HG03045 (cell line): ENCODE results near the gene MRPL51.

Experiments
- ATAC-seq: cut with Tn5 transposase; IDR thresholded peaks from one replicate; pipeline ENCODE4 v1.9.1; 2021; ENCODE audit warnings: mild to moderate bottlenecking, moderate library complexity; ENCODE audit not compliant: unreplicated experiment

Gene MRPL51

DNA sequence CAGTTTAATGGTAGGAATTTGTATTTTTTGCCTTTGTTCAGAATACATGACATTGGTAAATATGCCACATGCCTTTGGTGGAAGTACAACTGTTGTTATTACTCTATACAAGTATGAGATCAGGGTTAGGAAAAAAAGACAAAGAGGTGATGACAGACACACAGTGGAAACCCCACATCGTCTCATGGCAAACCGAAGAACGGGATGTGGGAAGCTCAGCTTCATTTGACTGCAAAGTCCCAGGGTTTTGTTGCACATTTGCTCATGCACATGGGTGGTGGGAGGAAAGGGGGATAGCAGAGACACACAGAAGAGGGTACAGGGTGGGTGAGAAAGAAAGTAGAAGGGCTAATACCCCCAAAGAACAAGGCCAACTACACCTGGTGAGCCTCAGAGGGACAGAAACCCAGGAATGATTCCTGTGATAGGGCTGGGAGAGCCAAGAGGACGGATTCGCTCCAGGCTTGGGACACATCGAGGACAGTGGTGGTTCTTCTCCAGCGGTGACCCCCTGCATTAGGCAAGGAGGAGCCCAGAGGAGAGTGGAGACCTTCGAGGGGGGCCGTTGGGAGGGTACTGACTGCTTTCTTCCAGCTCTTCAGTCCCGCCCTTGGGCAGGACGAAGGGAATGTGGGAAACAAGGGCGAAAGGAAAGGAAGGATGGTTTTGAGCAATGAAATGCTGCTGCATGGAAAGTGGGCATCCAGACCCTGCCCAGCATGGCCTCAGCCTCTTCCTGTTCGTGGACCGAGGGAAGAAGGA is 30.6 kb downstream of the MRPL51 start:
- no peak for ATAC-seq

DNA sequence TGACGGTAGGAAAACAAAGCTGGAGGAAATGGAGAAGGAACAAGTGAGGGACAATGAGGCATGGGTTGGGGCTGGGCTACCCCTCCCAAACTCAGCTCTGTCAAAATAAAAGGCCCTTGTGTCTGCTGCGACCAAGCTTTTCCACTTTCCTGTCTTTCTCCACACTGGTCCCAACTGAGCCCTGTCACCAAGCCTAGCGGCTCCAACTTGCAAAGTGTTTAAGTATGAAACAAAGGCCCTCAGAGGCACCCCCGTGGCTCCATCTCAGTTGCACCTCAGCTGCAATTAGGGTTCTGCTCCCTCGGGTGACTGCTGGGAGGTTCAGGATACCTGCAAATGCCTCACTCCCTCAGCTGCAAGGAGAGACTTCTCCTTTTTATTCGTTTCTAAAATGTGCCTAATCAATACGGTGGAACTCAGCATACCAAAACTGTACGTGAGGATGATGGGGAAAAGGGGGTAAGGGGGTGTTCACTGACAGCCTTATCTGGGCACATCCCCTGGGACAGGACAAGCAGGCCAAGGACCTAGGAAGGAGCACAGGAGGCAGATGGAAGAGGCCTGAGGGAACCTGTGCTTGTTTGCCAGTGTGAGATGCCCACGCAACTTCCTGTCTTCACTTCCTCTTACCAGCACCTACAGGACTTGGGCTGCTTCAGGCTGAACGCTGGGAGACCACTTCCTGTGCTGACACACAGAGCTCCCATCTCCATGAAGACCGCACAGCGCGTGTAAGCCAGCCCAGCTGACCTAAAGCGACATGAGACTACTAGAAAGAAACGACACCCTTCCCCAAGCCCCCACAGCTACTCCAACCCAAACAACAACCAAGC is 31.4 kb downstream of the MRPL51 start:
- peak; percentile 66 for ATAC-seq

DNA sequence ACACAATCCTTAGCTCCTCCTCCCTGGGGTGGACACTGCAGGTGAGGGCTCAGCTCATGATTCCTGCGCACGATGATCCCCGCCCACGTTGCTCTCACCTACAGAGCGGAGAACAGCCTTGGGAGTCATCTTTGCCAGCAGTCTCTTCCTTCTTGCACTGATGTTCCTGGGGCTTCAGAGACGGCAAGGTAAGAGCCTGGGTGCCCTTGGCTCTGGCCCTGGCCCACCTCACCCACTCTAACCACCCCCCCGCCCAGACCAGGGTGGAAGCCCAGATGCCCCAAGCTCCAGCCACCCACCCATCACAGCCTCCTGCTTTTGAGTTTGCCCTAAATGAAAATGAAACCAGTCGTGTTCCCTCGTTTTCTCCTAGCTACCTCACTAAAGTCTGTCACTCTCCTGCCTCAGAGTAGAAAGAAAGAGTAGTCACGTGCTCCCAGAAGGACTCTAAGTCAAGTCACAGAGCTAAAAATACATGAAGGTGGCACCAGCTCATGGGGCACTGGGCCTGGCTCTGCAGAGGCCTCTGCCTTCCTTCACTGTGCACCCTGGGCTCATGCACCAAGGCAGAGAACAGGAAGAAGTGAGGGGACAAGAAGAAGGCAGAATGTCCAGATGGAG is 32.2 kb downstream of the MRPL51 start:
- ATAC-seq, result no peak

DNA sequence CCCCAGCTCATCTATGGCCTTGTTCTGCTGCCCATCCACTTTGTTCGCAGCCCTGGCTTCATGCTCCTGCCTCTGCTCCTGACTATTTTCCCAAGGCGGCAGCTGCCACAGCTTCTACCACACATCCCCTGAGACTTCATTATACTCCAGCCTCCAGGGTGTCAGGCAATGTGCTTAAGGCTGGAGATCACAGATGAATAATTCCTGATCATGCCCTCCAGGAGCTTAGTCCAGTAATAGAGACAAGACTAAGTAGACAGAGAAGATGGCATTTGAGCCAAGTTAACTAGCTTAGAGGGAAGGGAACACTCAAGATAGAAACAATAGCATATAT is 34.1 kb downstream of the MRPL51 start:
- no peak for ATAC-seq

DNA sequence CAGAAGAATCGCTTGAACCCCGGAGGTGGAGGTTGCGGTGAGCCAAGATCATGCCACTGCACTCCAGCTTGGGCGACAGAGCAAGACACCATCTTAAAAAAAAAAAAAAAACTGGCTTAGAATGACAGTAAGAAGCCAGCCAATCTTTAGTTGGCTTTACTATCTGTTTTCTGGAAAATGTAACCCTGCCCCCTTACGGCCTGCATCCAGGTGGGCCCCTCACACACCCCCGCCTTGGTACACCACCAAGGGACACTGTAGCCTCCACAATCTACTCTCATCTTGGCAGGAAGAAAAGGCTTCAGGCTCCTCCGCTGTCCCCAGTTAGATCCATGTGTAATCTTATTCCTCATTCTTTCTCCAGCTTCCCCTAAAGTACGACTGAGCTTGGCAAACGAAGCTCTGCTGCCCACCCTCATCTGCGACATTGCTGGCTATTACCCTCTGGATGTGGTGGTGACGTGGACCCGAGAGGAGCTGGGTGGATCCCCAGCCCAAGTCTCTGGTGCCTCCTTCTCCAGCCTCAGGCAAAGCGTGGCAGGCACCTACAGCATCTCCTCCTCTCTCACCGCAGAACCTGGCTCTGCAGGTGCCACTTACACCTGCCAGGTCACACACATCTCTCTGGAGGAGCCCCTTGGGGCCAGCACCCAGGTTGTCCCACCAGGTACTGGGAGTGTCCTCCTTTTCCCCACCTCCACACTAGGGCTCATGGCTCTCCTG is 34.6 kb downstream of the MRPL51 start:
- no peak for ATAC-seq

DNA sequence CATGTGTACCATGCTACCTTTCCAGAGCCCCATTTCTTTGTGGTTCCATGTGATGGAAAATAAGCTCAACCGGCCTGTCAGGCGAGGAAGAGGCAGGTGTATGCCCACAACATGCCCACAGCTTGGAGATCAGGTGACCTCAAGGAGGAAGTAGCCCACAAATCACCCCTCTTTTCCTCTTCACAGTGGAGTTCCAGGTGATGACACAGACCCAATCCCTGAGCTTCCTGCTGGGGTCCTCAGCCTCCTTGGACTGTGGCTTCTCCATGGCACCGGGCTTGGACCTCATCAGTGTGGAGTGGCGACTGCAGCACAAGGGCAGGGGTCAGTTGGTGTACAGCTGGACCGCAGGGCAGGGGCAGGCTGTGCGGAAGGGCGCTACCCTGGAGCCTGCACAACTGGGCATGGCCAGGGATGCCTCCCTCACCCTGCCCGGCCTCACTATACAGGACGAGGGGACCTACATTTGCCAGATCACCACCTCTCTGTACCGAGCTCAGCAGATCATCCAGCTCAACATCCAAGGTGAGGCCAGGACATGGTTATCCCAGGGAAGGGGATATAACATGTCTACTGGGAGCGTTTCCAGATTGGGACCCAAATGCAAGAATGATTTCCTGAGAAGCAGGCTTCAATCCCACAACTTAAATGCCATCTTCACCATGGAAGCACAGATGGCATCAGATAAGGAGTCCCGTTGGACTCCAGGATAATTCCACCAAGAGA is 35.7 kb downstream of the MRPL51 start:
- ATAC-seq, result no peak

DNA sequence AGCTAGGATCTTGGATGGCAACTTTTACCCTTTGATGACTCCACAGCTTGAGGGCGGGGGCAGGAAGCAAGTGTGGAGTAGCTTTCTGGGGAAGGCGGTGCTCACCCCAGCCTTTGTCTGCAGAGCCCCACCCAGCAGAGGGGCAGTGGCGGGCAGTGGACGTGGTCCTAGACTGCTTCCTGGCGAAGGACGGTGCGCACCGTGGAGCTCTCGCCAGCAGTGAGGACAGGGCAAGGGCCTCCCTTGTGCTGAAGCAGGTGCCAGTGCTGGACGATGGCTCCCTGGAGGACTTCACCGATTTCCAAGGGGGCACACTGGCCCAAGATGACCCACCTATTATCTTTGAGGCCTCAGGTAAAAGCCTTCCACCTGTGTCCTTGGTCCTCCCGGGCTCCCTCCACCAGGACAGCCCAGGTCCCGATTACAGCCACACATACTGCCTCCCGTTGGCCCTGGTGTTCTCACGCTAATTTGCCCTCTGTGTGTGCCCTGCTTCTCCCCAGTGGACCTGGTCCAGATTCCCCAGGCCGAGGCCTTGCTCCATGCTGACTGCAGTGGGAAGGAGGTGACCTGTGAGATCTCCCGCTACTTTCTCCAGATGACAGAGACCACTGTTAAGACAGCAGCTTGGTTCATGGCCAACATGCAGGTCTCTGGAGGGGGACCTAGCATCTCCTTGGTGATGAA is 40.0 kb downstream of the MRPL51 start:
- no peak for ATAC-seq

DNA sequence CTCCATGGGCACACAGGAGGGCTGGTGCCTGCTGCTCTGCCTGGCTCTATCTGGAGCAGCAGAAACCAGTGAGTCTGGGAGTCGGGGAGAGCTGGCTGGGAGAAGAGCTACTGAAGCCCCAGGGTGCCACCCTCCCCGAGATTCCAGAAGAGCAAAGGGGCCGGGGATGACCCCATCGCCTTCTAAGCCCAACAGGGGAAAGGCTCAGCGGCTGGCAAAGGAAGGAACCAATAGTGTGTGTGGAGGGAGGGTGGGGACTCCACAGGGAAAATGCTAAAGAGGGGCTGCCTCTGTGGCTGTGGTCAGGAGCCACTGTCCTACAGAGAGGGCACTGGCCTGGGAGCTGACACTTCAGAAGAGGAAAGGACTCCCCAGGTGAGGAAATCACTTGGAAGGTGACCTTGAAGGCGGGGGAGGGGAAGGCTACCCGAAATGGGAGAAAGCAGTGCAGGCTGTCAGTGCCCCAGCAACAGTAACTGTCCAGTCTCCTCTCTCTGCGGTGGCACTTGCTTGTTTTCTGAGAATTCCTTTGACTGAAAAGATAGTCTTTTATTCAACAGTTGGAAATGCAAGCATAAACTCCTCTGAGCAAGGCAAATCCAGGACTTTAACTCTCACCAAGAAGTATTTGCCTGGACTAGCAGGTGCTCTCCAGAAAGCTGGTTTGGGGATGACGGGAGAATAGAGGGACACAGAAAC is 40.7 kb downstream of the MRPL51 start:
- no peak for ATAC-seq

DNA sequence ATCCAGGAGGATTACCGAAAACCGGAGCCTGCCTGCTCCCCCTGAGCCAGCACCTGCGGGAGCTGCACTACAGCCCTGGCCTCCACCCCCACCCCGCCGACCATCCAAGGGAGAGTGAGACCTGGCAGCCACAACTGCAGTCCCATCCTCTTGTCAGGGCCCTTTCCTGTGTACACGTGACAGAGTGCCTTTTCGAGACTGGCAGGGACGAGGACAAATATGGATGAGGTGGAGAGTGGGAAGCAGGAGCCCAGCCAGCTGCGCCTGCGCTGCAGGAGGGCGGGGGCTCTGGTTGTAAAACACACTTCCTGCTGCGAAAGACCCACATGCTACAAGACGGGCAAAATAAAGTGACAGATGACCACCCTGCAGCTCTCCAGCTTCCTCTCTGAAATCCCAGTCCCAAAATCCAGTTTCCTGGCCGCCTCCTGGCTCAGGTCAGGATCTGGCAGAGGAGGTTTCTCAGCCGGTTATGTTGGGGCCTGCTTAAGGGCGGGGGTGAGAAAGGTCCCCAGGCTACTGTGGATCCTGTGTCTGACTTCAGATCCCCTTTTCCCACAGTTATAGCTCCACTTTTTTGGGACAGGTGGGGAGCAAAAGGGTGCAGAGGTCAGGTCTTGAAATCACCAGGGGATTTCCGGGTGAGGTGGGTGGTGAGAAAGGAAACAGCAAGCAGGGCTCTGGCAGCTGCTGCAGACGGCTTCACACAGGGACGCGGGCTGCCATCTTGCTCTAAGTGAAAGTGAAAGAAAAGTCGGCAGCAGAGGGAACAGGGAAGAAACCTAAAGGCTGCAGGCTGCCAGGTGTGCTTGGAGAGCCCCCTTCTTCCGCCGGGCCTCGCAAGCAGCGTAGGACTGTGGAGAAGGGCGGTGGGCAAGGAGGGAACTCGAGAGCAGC is 41.5 kb downstream of the MRPL51 start, which contains the start of gene TAPBPL:
Gene TAPBPL, plus strand, starts transcription at position 695 of the 897 bp plus-strand sequence. CDS start 207 bp downstream, outside the sequence.
- peak; percentile 63 for ATAC-seq

DNA sequence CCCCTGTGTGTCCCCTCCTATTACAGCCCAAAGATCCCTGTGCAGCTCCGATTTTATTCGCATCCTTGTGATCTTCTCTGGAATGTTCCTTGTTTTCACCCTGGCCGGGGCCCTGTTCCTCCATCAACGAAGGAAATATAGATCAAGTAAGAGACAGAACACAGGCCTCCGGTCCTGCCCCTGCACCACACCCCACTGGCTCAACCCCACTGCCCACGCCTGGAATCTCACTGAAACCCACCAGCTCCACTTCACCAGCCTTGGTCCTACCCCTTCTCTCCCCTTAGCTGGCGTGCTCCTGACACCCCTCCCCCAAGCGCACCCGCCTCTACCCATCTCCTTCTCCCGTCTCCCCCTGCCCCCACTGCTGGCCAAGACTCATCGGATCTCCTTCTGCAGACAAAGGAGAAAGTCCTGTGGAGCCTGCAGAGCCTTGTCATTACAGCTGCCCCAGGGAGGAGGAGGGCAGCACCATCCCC is 42.2 kb downstream of the MRPL51 start:
- no peak for ATAC-seq

DNA sequence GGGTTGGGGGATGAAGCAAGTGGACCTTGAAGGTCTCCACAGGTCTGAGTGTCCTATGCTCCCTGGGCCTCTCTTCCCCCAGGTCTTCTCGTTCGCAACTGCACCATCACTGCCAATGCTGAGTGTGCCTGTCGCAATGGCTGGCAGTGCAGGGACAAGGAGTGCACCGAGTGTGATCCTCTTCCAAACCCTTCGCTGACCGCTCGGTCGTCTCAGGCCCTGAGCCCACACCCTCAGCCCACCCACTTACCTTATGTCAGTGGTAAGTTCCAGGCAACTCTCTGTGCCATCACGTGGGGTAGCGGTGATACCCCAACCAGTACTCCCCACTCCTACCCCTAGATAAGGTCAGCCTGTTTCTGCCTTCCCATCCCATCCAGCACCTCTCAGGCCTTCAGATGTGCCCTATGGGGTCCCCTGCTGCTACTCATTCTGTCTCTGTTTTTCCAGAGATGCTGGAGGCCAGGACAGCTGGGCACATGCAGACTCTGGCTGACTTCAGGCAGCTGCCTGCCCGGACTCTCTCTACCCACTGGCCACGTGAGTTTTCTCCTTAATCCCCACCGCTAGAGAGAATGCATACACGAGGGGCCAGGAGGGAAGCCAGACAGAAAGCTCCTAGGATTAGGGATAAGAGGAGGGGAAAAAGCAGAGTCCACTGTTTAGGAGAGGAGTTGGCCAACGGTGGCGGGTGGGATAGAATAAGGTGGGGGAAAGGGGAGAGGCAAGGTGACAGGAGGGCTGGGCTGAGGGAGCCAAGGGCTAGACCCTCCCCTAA is 42.8 kb downstream of the MRPL51 start:
- no peak for ATAC-seq

DNA sequence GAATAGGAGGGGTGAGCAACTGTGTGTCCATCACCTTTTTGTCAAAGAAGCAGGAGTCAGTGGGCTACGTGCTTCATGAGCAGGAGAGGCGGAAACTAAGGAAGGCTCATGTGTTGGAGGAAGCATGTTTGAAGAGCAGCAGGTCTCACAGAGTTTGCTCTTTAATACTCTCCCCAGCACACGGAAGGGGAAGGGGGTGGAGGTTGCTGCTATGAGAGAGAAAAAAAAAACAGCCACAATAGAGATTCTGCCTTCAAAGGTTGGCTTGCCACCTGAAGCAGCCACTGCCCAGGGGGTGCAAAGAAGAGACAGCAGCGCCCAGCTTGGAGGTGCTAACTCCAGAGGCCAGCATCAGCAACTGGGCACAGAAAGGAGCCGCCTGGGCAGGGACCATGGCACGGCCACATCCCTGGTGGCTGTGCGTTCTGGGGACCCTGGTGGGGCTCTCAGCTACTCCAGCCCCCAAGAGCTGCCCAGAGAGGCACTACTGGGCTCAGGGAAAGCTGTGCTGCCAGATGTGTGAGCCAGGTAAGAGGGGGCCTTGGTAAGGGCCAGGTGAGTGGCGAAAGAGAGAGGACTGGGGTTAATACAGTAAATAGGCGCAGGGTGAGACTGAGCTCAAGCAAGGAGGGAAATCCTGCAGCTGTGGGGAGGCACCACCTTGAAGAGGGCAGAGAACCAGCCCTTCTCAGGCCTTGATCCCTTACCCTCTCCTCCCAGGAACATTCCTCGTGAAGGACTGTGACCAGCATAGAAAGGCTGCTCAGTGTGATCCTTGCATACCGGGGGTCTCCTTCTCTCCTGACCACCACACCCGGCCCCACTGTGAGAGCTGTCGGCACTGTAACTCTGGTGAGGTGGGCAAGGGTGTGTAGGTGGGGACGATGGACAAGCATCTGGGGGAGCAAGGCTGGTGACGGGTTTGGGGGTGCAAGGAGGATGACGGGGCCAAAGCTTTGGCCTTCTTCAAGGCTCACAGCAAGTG is 48.1 kb downstream of the MRPL51 start, which contains the start of gene CD27:
Gene CD27, plus strand, starts transcription at position 252 of the 985 bp plus-strand sequence. Its CDS starts 141 bp downstream, at position 393.
- ATAC-seq, result no peak

DNA sequence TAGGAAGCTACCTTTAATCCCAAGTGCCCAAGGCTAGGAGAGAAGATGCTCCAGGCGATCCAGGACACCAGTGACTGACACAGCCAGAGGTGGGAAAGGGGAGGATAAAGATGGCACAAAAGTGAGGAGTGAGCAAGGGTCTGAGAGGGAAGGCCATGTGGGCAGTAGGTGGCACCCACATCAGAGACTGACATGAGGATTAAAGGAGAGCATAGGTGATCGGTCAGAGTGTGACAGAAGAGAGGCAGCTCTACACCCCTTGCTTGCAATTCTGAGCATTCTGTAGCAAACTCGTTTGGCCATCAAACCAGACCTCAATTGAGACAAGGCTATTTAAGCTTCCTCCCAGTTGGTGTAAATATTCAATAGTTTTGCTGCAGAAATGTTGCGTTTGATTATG is 49.0 kb downstream of the MRPL51 start:
- no peak for ATAC-seq

DNA sequence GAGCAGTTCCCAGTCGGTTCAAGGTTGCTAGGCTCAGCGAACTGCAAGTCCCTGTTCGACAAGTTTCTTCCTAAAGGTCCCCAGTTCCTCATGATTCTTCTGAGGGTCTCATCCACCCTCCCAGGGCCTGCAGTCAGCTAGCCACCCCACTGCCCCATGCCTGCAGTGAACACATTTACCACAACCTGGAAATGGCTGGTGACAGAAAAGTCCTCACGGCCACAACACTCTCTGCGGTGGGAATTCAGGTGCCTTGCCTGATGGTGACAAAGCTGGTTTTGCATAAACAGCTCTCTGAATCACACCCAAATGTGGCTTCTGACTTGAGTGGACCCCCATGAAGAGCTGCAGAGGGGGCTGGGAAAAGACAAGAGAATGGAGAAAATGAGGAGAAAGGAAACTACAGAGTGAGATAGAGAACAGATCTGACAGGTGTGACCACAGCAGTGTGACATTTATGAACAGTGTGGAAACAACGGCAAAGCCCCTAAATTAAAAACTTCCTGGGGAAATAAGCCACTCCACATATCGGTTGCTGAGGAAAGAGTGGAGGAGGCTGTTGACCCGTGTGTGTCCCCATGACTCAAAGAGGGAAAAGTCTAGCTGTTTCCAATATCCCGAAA is 49.6 kb downstream of the MRPL51 start:
- no peak for ATAC-seq

DNA sequence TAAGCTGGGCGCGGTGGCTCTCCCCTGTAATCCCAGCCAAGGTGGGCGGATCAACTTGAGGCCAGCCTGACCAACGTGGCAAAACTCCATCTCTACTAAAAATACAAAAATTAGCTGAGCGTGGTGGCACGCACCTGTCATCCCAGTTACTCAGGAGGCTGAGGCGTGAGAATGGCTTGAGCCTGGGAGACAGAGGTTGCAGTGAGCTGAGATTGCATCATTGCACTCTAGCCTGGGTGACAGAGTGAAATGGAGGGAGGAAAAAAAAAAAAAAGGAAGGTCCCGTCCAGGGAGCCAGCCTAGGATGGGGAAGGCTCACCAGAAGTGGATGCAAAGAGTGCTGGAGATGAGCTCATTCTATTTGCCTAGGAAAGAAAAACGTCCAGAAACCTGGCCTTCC is 50.2 kb downstream of the MRPL51 start:
- no peak for ATAC-seq
